ENCODE results near the gene NFE2L3.

The NFE2L3 gene

GRCh38 chr7:26188206-26188956, 36.4 kb downstream of the NFE2L3 start:
- Histone ChIP-seq H3K4me1 (peaks cover 0 to 35% (median 5%) of the 10 kb centered on the region in 4 donors), H3K9me3 (peaks cover 0 to 2% (median 0%) of the 10 kb centered on the region in 3 donors), H3K36me3 (peaks cover 51 to 63% (median 62%) of the 10 kb centered on the region in 3 donors), H3K27me3 (no peaks in the 10 kb centered on the region), H3K27ac (no peak overlapping the region), H3K4me3 (no peak overlapping the region)
- TF ChIP-seq CTCF (IDR thresholded peaks at IDR 0.05): no peak
- intact Hi-C loops (cut with DNase I; ENCODE audit: low total_unique reads): no loop called here
- DNase-seq: no peak

- peaks cover 0 to 2% (median 0%) of the 10 kb centered on the region in 3 donors for H3K9me3 ChIP-seq
- H3K4me3 ChIP-seq: no peak overlapping the region
- intact Hi-C loops (cut with DNase I; ENCODE audit: low total_unique reads): no loop called here
- no peaks in the 10 kb centered on the region for H3K27me3 ChIP-seq
- no peak overlapping the region for H3K27ac ChIP-seq
- peaks cover 57 to 70% (median 69%) of the 10 kb centered on the region in 3 donors for H3K36me3 ChIP-seq
- no peak for TF ChIP-seq CTCF (IDR thresholded peaks at IDR 0.05)
- no peak for DNase-seq
- peaks cover 0 to 35% (median 8%) of the 10 kb centered on the region in 4 donors for H3K4me1 ChIP-seq
Measured at GRCh38 chr7:26188957-26189541, 37.1 kb downstream of the NFE2L3 start.

- Histone ChIP-seq H3K27ac (no peak overlapping the region), H3K27me3 (no peaks in the 10 kb centered on the region), H3K9me3 (peaks cover 0 to 2% (median 0%) of the 10 kb centered on the region in 3 donors), H3K4me1 (peaks cover 0 to 41% (median 15%) of the 10 kb centered on the region in 4 donors), H3K4me3 (no peak overlapping the region), H3K36me3 (peaks cover 64 to 76% (median 74%) of the 10 kb centered on the region in 3 donors)
- no peak for TF ChIP-seq CTCF (IDR thresholded peaks at IDR 0.05)
- no peak for DNase-seq
- intact Hi-C loops (cut with DNase I; ENCODE audit: low total_unique reads): no loop called here
Measured at GRCh38 chr7:26189697-26190096, 37.7 kb downstream of the NFE2L3 start.

- Histone ChIP-seq H3K9me3 (peaks cover 0 to 2% (median 0%) of the 10 kb centered on the region in 3 donors), H3K4me3 (no peak overlapping the region), H3K36me3 (peaks cover 71 to 84% (median 79%) of the 10 kb centered on the region in 3 donors), H3K4me1 (peaks cover 0 to 48% (median 19%) of the 10 kb centered on the region in 4 donors), H3K27me3 (no peaks in the 10 kb centered on the region), H3K27ac (no peak overlapping the region)
- TF ChIP-seq CTCF (IDR thresholded peaks at IDR 0.05): no peak
- DNase-seq: no peak
- intact Hi-C loops (cut with DNase I; ENCODE audit: low total_unique reads): no loop called here
Measured at GRCh38 chr7:26190417-26190869, 38.4 kb downstream of the NFE2L3 start.

- no peak overlapping the region for H3K27ac ChIP-seq
- no peak overlapping the region for H3K4me3 ChIP-seq
- TF ChIP-seq CTCF (IDR thresholded peaks at IDR 0.05): no peak
- intact Hi-C loops (cut with DNase I; ENCODE audit: low total_unique reads): no loop called here
- peaks cover 0 to 58% (median 29%) of the 10 kb centered on the region in 4 donors for H3K4me1 ChIP-seq
- DNase-seq: no peak
- no peaks in the 10 kb centered on the region for H3K9me3 ChIP-seq
- H3K36me3 ChIP-seq: peaks cover 81 to 93% (median 88%) of the 10 kb centered on the region in 3 donors
- H3K27me3 ChIP-seq: no peaks in the 10 kb centered on the region
Measured at GRCh38 chr7:26191233-26191973, 39.4 kb downstream of the NFE2L3 start.

Data from tibial artery (tissue), 4 donors.